ENCODE results near the gene ENAM. TPM values are rescaled to one million over a fixed set of nuclear protein-coding genes. Genes with fewer than 3 reads are reported as not detected.

Gene ENAM
- total RNA-seq, 1 experiment from 2014 or later = not detected

- H3K9ac ChIP-seq (ENCODE audit: low read length) = no peak overlapping the region
- H4K20me1 ChIP-seq (ENCODE audit: insufficient read depth) = no peaks in the 10 kb centered on the region
- H3K27ac ChIP-seq (ENCODE audit: low read depth, low read length) = no peak overlapping the region
- ChIA-PET POLR2A (no interaction called here), RAD21 (ENCODE audit: low non-redundant PET in 1 of 2, low total read pairs in 2 of 2, uncharacterized antibody in 2 of 2, unreplicated experiment in 2 of 2) (interaction anchor here (1.0 kb wide), 2 partner anchors 50 to 393 kb away, joined by 3 read pairs; partner anchors contain the start of gene DCK (in 1 of the 2)), CTCF (interaction anchor here (0.9 to 2.1 kb wide), 8 partner anchors 9 to 1701 kb away, joined by 3 to 14 read pairs (median 4); partner anchors contain the start of genes AMBN and MOB1B)
- no peak overlapping the region for H3K4me2 ChIP-seq (ENCODE audit: low read length)
- TF ChIP-seq POLR2AphosphoS5 (IDR thresholded peaks at IDR 0.05; ENCODE audit: low read depth, low read length) (no peak), ELF1 (IDR thresholded peaks at IDR 0.05; ENCODE audit: borderline replicate concordance, low read depth) (no peak), YY1 (IDR thresholded peaks at IDR 0.05; ENCODE audit: extremely low read depth, insufficient replicate concordance, low read depth, low read length) (no peak), MAX (IDR thresholded peaks at IDR 0.05) (no peak), ZFX (IDR thresholded peaks at IDR 0.05) (no peak), EZH2 (IDR thresholded peaks at IDR 0.05) (no peak), ZBTB33 (IDR thresholded peaks at IDR 0.05; ENCODE audit: extremely low read depth, insufficient replicate concordance, low read length) (no peak), SP1 (IDR thresholded peaks at IDR 0.05; ENCODE audit: low read depth) (no peak), POLR2A (IDR thresholded peaks at IDR 0.05; ENCODE audit: borderline replicate concordance, extremely low read depth, insufficient read depth, insufficient read length) (no peak), SIN3A (IDR thresholded peaks at IDR 0.05; ENCODE audit: low read depth) (no peak), EZH2phosphoT487 (IDR thresholded peaks at IDR 0.05; ENCODE audit: borderline replicate concordance) (no peak), REST (IDR thresholded peaks at IDR 0.05; ENCODE audit: low read depth) (no peak), TCF7L2 (IDR thresholded peaks at IDR 0.05; ENCODE audit: borderline replicate concordance, extremely low read depth, insufficient read depth, insufficient read length) (no peak), CEBPB (IDR thresholded peaks at IDR 0.05; ENCODE audit: low read depth) (no peak), ZNF274 (IDR thresholded peaks at IDR 0.05; ENCODE audit: low read depth, low read length) (no peak), JUND (IDR thresholded peaks at IDR 0.05) (no peak), CBX3 (IDR thresholded peaks at IDR 0.05; ENCODE audit: low read depth) (no peak), SRF (IDR thresholded peaks at IDR 0.05; ENCODE audit: low read depth) (no peak), RAD21 (IDR thresholded peaks at IDR 0.05; ENCODE audit: low read depth) (no peak)
- ATAC-seq = no peak
- H2AFZ ChIP-seq (ENCODE audit: low read depth, low read length, poor library complexity, severe bottlenecking) = no peak overlapping the region
- H3K36me3 ChIP-seq (ENCODE audit: control insufficient read depth in 1 of 2, insufficient read depth in 2 of 2, low read length in 2 of 2) = no peaks in the 10 kb centered on the region
- H3K9me2 ChIP-seq (ENCODE audit: insufficient read depth) = no peaks in the 10 kb centered on the region
- intact Hi-C loops (cut with micrococcal nuclease) = loop anchor here (1.0 to 10.0 kb wide), 6 partner anchors 86 to 1864 kb away; partner anchors contain the start of gene UTP3
- no peak overlapping the region for H3K4me3 ChIP-seq (replicated peaks in 1 of 2; ENCODE audit: low read depth in 1 of 2, low read length in 2 of 2)
- H3K27me3 ChIP-seq (ENCODE audit: insufficient read depth, low read length) = no peaks in the 10 kb centered on the region
- no TSS peak for BruUV-seq (replicated peaks)
- no peaks in the 10 kb centered on the region for H3K9me3 ChIP-seq (ENCODE audit: control insufficient read depth in 1 of 2, insufficient read depth in 1 of 2, low read depth in 1 of 2, low read length in 2 of 2)
- no peaks in the 10 kb centered on the region for H3K4me1 ChIP-seq (ENCODE audit: control insufficient read depth in 1 of 2, insufficient read depth in 2 of 2, low read length in 2 of 2)
- no peaks in the 10 kb centered on the region for H3K79me2 ChIP-seq (ENCODE audit: insufficient read depth, low read length)
- no peak for DNase-seq (ENCODE audit: low read depth, low spot score)
These were observed 27.6 kb upstream of the ENAM start for GRCh38 chr4:70600977-70601376.
